Activated CD4-positive, alpha-beta T cell treated with anti-CD3 and anti-CD28 coated beads, Interleukin-2, Interleukin-4, amounts not matched to agents 100 ng/mL and 50 ng/mL, durations not matched to agents 16 hours and 8 hours (primary cell): ENCODE measurements around the gene SPOPL.
"Not testable (repeated sequence)": the region's sequence is repeated elsewhere in the genome, so short reads cannot be mapped to it uniquely, and the experiment has no call there.

Source experiments
- DNase-seq: peaks from one replicate; pipeline ENCODE4 v3.0.0-alpha.2; 2020; ENCODE audit warnings: low spot score

SPOPL gene

DNA sequence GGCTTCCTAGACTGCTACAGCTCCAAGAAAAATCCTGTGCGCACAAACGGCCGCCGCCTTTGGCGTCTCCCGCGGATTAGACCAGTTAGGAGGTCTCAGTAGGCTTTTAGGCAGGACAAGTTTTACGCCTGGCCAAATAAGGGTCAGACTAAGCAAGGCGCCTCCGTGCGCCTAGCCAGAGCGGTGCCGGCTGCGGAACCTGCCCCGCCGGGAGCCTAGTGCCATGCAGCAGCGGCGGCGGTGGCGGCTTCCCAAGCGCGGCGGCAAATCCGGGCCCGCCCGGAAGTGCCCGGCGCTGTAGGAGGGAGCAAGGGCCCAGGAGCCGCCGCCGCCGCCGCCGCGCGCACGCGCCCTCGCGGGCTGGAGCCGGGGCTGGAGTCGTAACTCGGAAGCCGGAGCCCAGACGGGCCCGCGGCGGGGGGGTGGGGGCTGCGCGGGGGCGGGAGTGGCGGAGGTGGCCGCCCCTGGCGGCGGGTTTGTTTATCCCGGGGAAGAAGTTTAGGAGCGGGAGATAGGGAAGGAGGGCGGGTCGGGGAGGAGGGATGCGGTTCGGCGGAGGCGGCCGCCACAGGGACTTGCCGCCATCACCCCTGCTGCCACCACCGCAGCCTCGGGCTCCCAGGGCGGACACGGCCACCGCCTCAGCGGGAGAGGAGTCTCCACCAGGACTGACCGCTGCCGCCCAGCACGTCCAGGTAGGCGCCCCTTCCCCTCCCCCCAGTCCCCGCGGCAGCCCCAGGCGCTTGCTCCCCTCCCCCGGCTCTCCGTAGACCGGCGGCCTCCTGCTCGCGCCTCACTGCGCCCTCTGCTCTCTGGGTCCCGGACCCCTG is at the start of gene SPOPL:
TSS of gene SPOPL (plus strand) at position 346 of the 830 bp plus-strand sequence. CDS start 48,447 bp downstream, outside the sequence.
- DNase-seq, result peak; percentile 87

GRCh38 chr2:138452324-138452723 is 49.2 kb upstream of the SPOPL start:
- DNase-seq, result no peak

DNA sequence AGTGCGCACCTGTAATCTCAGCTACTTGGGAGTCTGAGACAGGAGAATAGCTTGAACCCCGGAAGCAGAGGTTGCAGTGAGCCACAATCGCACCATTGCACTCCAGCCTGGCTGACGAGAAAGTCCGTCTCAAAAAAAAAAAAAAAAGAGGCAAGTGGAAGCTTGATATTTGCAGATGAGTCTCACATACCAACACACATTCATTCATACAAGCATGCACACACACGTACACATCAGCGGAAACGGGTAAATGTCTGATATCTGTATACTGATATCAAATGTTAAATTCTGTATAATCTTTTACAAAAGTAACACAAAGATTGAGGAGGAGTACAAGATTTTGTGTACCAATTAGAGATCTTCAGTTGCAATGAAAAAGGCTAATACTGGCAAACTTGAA is 47.8 kb upstream of the SPOPL start:
- DNase-seq, result no peak

DNA sequence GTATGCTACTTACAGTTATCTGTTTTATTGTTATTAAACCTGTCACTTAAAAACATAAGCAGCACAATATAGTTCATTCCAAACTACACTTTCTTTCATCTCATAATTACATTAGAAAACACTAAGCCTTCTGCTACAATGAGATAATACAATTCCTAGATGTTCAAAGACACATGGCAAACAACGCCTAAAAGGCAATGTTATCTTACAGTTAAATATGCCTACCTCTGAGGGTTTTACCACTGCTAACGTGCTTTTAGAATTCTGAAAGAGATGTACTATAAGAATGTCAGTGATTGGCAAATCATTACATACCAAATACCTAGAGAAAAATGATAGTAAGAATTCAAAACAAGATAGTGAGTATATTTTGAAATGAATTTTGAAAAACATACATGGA is 46.8 kb upstream of the SPOPL start:
- DNase-seq, result no peak

GRCh38 chr2:138455275-138455674 is 46.3 kb upstream of the SPOPL start:
- no peak for DNase-seq

GRCh38 chr2:138455691-138456090 is 45.9 kb upstream of the SPOPL start:
- no peak for DNase-seq

DNA sequence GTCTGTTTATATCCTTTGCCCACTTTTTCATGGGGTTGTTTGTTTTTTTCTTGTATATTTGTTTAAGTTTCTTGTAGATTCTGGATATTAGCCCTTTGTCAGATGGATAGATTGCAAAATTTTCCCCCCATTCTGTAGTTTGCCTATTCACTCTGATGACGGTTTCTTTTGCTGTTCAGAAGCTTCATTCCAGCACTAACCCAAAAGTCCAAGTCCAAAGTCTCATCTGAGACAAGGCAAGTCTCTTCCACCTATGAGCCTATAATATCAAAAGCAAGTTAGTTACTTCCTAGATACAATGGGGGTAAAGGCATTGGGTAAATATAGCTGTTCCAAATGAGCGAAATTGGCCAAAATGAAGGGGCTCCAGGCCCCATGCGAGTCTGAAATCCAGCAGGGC is 38.9 kb upstream of the SPOPL start:
- not testable (repeated sequence) for DNase-seq

DNA sequence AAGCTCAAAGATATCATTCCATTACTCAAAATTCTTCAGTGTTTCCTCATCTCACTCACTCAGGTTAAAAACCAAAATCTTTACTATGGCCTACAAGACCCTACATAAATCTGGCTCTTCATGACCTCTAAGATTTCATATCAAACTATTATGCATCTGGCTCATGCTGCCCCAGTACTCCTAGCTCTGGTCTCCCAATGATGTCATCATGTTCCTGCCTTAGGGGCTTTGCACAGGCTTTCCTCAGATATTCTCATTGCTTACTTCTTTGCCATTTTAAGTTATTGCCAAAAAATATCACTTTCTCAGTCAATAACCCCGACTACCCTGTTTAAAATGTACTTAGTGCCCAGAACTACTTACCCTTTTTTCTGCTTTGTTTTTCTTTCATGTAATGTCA is 33.0 kb upstream of the SPOPL start:
- DNase-seq, result no peak

- DNase-seq, result no peak
Measured at GRCh38 chr2:138469411-138469810, 32.2 kb upstream of the SPOPL start.

- DNase-seq, result no peak
Measured at GRCh38 chr2:138470941-138471340, 30.6 kb upstream of the SPOPL start.

- no peak for DNase-seq
Measured at GRCh38 chr2:138474100-138474825, 27.3 kb upstream of the SPOPL start.

DNA sequence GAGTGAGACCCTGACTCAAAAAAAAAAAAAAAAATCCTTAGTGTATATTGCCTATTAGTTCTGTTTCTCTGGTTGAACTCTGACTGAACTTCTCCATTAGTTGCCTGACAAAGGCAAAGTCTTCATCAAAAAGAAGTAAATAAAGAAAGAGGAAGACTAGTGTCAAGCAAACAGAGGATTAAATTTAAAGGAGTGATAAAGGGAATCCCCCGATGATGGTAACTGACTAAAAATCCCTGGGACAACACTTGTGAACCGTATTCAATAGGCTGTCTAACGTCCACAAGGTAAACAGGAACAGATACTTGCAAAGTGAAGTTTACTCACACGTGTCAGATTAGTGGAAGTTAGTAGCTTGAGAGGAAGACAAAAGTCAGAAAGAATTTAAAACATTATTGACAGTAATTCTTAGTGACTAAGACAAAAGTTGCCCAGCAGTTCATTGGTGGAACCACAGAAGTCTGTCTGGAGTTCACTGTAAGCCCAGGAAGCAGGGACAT is 26.2 kb upstream of the SPOPL start:
- DNase-seq, result no peak

- DNase-seq, result no peak
Measured at GRCh38 chr2:138476186-138476585, 25.4 kb upstream of the SPOPL start.

DNA sequence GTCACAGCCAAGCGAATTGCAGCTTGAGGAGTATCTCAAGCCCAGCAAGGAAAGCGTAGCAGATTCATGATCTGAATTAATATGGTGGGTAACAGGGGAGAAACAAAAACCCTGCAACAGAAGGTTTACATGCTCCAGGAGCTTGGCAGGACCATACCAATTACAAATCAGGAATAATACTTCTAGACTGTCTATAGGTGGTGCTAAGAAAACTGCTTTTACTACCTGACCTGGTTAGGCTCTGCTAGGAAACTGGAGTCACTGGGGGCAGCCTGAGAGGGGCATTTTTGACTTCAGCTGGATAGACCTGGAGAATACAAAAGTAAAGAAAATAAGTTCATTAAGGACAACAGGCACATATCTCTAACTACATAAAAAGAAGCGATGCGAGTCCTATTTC is 24.6 kb upstream of the SPOPL start:
- DNase-seq, result no peak

DNA sequence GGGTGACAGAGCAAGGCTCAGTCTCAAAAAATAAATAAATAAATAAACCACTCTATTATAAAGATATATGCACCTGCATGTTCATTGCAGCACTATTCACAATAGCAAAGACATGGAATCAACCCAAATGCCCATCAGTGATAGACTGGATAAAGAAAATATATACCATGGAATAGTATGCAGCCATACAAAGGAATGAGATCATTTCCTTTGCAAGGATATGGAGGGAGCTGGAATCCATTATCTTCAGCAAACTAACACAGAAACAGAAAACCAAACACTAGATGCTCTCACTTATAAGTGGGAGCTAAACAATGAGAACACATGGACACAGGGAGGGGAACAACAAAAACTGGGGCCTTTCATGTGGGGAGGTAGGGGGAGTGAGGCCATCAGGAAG is 18.8 kb upstream of the SPOPL start:
- not testable (repeated sequence) for DNase-seq

- no peak for DNase-seq
Measured at GRCh38 chr2:138485019-138485418, 16.6 kb upstream of the SPOPL start.

GRCh38 chr2:138486363-138487198 is 15.0 kb upstream of the SPOPL start:
- DNase-seq, result no peak

DNA sequence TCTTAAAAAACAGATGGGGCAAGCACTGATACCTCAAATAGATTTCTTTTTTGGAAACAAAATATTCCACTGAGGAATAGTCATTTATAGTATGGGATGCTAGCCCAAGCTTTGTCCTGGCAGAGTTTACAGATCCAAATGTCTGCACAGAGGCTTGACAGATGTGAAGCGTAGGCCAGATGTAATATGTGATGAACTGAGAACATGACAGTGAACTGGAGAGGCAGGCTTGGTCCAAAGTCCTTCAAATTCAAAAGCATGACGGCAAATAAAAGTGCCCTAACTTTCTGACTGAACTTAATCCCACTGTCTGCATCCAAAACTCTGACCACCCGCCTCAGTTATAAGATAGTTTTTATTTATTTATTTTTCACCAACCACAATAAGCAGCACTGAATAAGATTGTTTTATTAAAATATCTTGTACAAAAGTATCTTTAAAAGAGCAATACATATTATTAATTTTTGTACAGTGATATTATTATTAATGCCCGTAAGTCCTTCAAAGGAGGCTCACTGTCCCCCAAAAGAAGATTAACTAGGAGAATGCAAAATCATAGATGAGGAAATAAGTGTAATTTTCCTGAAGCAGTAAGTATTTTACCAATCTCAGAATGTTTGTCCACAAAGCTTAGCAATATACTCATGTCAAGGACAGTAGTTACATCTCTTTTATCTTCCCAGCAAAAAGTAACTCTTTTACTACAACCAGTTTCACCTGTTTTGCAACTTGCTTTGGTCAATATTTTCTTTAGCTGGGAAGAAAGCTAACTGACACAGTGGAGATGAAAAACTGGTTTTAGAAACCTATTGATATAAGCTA is 10.7 kb upstream of the SPOPL start:
- no peak for DNase-seq

GRCh38 chr2:138491495-138491862 is 10.1 kb upstream of the SPOPL start:
- DNase-seq, result no peak

DNA sequence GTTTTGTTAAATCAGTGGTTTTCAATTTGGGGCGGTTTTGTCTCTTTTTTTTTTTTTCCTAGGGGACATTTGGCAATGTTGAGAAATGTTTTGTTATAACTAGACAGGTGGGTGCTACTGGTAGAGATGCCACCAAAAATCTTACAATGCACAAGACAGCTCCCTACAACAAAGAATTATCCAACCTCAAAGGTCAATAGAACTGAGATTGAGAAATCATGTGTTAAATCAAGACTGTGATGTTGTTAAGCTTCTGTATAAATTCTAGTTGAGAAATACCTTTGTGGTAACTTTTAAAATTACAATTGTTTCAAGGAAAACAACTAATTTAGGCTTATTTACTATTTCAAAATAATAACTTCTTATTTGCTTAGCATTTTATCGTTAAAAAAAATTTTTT is 9.4 kb upstream of the SPOPL start:
- DNase-seq, result no peak

DNA sequence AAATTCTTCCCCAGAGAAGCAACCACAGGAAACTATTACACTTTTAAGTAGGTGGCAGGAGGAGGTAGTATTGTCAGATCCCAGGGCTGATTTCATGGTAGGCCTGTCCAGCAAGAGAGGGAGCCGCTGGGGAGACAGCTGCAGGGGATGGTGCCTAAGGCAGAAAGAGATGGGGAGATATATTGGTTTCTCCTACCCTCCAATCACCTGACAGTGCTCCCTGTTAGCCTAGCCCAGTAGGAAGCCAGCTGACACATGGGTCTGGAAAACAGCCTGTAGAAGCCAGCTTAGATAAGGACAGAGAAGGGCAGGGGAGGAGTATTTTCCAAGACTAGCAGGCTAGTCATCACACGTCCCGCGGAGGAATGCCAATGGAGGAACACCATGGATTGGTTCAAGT is 8.2 kb upstream of the SPOPL start:
- DNase-seq, result no peak
